ENCODE results near the gene FHL1. TPM values are rescaled to one million over a fixed set of nuclear protein-coding genes. Genes with fewer than 3 reads are reported as not detected.
"Not testable (repeated sequence)": the region's sequence is repeated elsewhere in the genome, so short reads cannot be mapped to it uniquely, and the experiment has no call there.

Gene FHL1
- total and polyA plus RNA-seq, 4 donors: 8.8 to 20.2 (median 15.0) TPM

DNA sequence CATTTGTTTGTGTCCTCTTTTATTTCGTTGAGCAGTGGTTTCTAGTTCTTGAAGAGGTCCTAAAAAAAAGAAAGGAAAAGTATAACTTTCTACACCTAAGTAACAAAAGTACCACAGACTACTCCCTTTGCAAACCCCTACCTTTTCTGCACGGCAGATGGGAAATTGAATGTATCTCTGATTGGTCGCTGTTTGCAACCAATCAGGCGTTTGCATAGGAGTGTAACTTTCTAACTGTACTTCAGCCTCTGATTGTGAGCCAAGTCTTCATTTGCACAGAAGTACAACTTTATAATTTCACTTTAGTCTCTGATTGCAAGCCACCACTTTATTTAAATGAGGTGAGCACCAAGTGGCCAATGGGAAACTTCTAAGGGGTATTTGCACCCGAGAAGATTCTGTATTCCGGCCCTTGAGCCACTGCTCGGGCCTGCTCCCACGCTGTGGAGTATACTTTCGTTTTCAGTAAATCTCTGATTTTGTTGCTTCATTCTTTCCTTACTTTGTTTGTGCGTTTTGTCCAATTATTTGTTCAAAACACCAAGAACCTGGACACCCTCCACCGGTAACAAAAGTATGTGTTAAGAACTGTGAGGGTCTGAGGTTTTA lies 40.3 kb upstream of the FHL1 start:
- TF ChIP-seq NR2F2 (IDR thresholded peaks at IDR 0.05) (no peak), FOXA2 (IDR thresholded peaks at IDR 0.05) (no peak)
- TF ChIP-seq, protein P1, sequence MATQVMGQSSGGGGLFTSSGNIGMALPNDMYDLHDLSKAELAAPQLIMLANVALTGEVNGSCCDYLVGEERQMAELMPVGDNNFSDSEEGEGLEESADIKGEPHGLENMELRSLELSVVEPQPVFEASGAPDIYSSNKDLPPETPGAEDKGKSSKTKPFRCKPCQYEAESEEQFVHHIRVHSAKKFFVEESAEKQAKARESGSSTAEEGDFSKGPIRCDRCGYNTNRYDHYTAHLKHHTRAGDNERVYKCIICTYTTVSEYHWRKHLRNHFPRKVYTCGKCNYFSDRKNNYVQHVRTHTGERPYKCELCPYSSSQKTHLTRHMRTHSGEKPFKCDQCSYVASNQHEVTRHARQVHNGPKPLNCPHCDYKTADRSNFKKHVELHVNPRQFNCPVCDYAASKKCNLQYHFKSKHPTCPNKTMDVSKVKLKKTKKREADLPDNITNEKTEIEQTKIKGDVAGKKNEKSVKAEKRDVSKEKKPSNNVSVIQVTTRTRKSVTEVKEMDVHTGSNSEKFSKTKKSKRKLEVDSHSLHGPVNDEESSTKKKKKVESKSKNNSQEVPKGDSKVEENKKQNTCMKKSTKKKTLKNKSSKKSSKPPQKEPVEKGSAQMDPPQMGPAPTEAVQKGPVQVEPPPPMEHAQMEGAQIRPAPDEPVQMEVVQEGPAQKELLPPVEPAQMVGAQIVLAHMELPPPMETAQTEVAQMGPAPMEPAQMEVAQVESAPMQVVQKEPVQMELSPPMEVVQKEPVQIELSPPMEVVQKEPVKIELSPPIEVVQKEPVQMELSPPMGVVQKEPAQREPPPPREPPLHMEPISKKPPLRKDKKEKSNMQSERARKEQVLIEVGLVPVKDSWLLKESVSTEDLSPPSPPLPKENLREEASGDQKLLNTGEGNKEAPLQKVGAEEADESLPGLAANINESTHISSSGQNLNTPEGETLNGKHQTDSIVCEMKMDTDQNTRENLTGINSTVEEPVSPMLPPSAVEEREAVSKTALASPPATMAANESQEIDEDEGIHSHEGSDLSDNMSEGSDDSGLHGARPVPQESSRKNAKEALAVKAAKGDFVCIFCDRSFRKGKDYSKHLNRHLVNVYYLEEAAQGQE (IDR thresholded peaks at IDR 0.05): no peak
- H3K9ac ChIP-seq (ENCODE audit: low read depth in 1 of 2, low read length in 2 of 2): no peak overlapping the region
- H3K9me3 ChIP-seq (ENCODE audit: control insufficient read depth in 4 of 4, low read length in 3 of 4): peaks cover 0 to 5% (median 0%) of the 10 kb centered on the region in 4 donors
- H3K36me3 ChIP-seq (ENCODE audit: control insufficient read depth in 4 of 4, insufficient read depth in 3 of 4, low read depth in 1 of 4, low read length in 3 of 4): no peaks in the 10 kb centered on the region
- H3K4me3 ChIP-seq (ENCODE audit: low read depth in 1 of 3, low read length in 3 of 3): no peak overlapping the region
- no peak overlapping the region for H3K27ac ChIP-seq (ENCODE audit: low read depth in 1 of 2, low read length in 2 of 2)
- H3K4me1 ChIP-seq (ENCODE audit: control insufficient read depth in 4 of 4, insufficient read depth in 4 of 4, low read length in 3 of 4): no peaks in the 10 kb centered on the region
- no peaks in the 10 kb centered on the region for H3K27me3 ChIP-seq (ENCODE audit: control insufficient read depth in 4 of 4, insufficient read depth in 4 of 4, low read length in 3 of 4)
- WGBS: 83% methylated on average over 11 of the region's 11 CpGs
- DNase-seq (ENCODE audit: low spot score): no peak

GRCh38 chrX:136108905-136109304 lies 38.4 kb upstream of the FHL1 start:
- H3K9ac ChIP-seq (ENCODE audit: low read depth in 1 of 2, low read length in 2 of 2); H3K27me3 ChIP-seq (ENCODE audit: control insufficient read depth in 4 of 4, insufficient read depth in 4 of 4, low read length in 3 of 4); H3K36me3 ChIP-seq (ENCODE audit: control insufficient read depth in 4 of 4, insufficient read depth in 3 of 4, low read depth in 1 of 4, low read length in 3 of 4); H3K4me1 ChIP-seq (ENCODE audit: control insufficient read depth in 4 of 4, insufficient read depth in 4 of 4, low read length in 3 of 4); DNase-seq (ENCODE audit: low spot score); H3K9me3 ChIP-seq (ENCODE audit: control insufficient read depth in 4 of 4, low read length in 3 of 4); H3K4me3 ChIP-seq (ENCODE audit: low read depth in 1 of 3, low read length in 3 of 3); H3K27ac ChIP-seq (ENCODE audit: low read depth in 1 of 2, low read length in 2 of 2): not testable (repeated sequence)
- 92% methylated on average over 1 of the region's 1 CpG for WGBS

DNA sequence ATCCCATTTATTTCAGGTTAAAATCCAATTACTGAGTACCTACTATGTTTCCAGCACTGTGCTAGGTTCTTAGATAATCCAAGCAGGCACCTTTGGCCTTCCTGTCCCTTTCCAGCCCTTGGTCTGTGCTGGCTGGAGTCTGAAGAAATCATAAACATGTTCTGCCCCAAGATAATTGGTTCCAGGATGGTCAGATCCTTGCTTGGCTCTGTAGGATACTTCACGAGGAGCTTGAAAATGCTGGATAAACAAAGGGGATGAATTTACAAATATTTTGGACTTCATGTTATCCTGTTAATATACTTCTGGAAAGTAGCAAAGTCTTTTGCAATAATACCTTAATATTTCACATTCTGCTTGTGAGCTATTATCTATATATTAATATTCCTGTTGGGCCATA lies 35.0 kb upstream of the FHL1 start:
- 0% methylated on average over 1 of the region's 1 CpG for WGBS
- no peaks in the 10 kb centered on the region for H3K27me3 ChIP-seq (ENCODE audit: control insufficient read depth in 4 of 4, insufficient read depth in 4 of 4, low read length in 3 of 4)
- no peak for DNase-seq (ENCODE audit: low spot score)
- H3K36me3 ChIP-seq (ENCODE audit: control insufficient read depth in 4 of 4, insufficient read depth in 3 of 4, low read depth in 1 of 4, low read length in 3 of 4): no peaks in the 10 kb centered on the region
- no peaks in the 10 kb centered on the region for H3K4me1 ChIP-seq (ENCODE audit: control insufficient read depth in 4 of 4, insufficient read depth in 4 of 4, low read length in 3 of 4)
- no peak for TF ChIP-seq YY1 (IDR thresholded peaks at IDR 0.05)
- TF ChIP-seq, protein P2, sequence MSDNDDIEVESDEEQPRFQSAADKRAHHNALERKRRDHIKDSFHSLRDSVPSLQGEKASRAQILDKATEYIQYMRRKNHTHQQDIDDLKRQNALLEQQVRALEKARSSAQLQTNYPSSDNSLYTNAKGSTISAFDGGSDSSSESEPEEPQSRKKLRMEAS (IDR thresholded peaks at IDR 0.05): no peak
- no peak for TF ChIP-seq TAF1 (conservative IDR thresholded peaks at IDR 0.05)
- TF ChIP-seq, protein P1 (IDR thresholded peaks at IDR 0.05): no peak
- TF ChIP-seq FOXA2 (IDR thresholded peaks at IDR 0.05): no peak
- TF ChIP-seq NR2F2 (IDR thresholded peaks at IDR 0.05): no peak
- no peak for TF ChIP-seq RXRA (IDR thresholded peaks at IDR 0.05)
- no peak for TF ChIP-seq GABPA (IDR thresholded peaks at IDR 0.05 in 1 of 2, conservative IDR thresholded peaks at IDR 0.05 in 1 of 2)
- H3K4me3 ChIP-seq (ENCODE audit: low read depth in 1 of 3, low read length in 3 of 3): no peak overlapping the region
- peaks cover 0 to 5% (median 0%) of the 10 kb centered on the region in 4 donors for H3K9me3 ChIP-seq (ENCODE audit: control insufficient read depth in 4 of 4, low read length in 3 of 4)
- no peak overlapping the region for H3K9ac ChIP-seq (ENCODE audit: low read depth in 1 of 2, low read length in 2 of 2)
- H3K27ac ChIP-seq (ENCODE audit: low read depth in 1 of 2, low read length in 2 of 2): no peak overlapping the region
